Panc1 (cell line): ENCODE measurements around the gene NEURL2. TPM values are rescaled to one million over a fixed set of nuclear protein-coding genes. Genes with fewer than 3 reads are reported as not detected.

Source experiments
- ATAC-seq: fragments of 200-7000 bp; cut with Tn5 transposase; 2 replicates; pipeline ENCODE4 v1.9.1; 2020; ENCODE audit warnings: mild to moderate bottlenecking, moderate library complexity
- BruUV-seq: library from RNA; stranded (reverse); fragments of 400-500 nt; replicated peaks from 2 replicates; lab custom pipeline; 2021; lab: Mats Ljungman, UMichigan
- CTCF ChIA-PET: fragments of 300-600 bp; sonication (Branson Sonifier 250); formaldehyde crosslinking; loops from one replicate; lab custom pipeline; 2022; ENCODE audit warnings: antibody characterized with exemption; lab: Charles Lee
- POLR2A ChIA-PET: fragments of 300-600 bp; sonication (Branson Sonifier 250); formaldehyde crosslinking; loops from one replicate; lab custom pipeline; 2022; ENCODE audit warnings: antibody characterized with exemption; lab: Charles Lee
- DNase-seq: peaks from one replicate; pipeline ENCODE4 v3.0.0-alpha.2; 2010; ENCODE audit warnings: low read depth, low spot score
- H3K27ac ChIP-seq: 2 replicates; pipeline ENCODE4 v1.5.1; 2011; ENCODE audit warnings: mild to moderate bottlenecking, low read length, inconsistent platforms
- H3K27me3 ChIP-seq: fragments of 200-500 bp; sonication (Bioruptor generic); 2 replicates; pipeline ENCODE4 v1.6.0; 2014; ENCODE audit warnings: low read length, inconsistent platforms; ENCODE audit not compliant: control insufficient read depth, insufficient read depth
- H3K36me3 ChIP-seq: fragments of 200-500 bp; sonication (Bioruptor generic); 2 replicates; pipeline ENCODE4 v1.5.1; 2014; ENCODE audit warnings: inconsistent platforms, mild to moderate bottlenecking, low read length, moderate library complexity; ENCODE audit not compliant: control insufficient read depth, insufficient read depth
- H3K4me1 ChIP-seq: 2 replicates; pipeline ENCODE4 v1.5.1; 2011; ENCODE audit warnings: inconsistent platforms, mild to moderate bottlenecking, low read length, moderate library complexity; ENCODE audit not compliant: control insufficient read depth, insufficient read depth
- H3K4me3 ChIP-seq, 2 experiments: 2 replicates each; pipeline ENCODE4 v1.5.1; 2011 to 2012; ENCODE audit warnings: low read depth in 2 of 2, low read length in 2 of 2, mild to moderate bottlenecking in 2 of 2, inconsistent platforms in 1 of 2, moderate library complexity in 1 of 2
- H3K9me3 ChIP-seq: fragments of 200-500 bp; sonication (Bioruptor generic); 2 replicates; pipeline ENCODE4 v1.5.1; 2014; ENCODE audit warnings: low read depth, mild to moderate bottlenecking, inconsistent platforms, low read length, moderate library complexity; ENCODE audit not compliant: control insufficient read depth, insufficient read depth
- CTCF ChIP-seq: fragments of 450-650 bp; IDR thresholded peaks from 2 replicates; pipeline ENCODE4 v1.5.1; 2017; ENCODE audit warnings: mild to moderate bottlenecking
- POLR2AphosphoS5 ChIP-seq: IDR thresholded peaks from 2 replicates; pipeline ENCODE4 v1.6.1; 2012; ENCODE audit warnings: mild to moderate bottlenecking, low read depth, low read length, moderate library complexity
- REST ChIP-seq, 2 experiments: IDR thresholded peaks; 2 replicates each; pipeline ENCODE4 v1.6.1; 2011 to 2012; ENCODE audit warnings: low read depth in 2 of 2, control low read depth in 1 of 2, low read length in 1 of 2, mild to moderate bottlenecking in 1 of 2, moderate library complexity in 1 of 2; ENCODE audit not compliant: insufficient read depth in 1 of 2
- SIN3A ChIP-seq: IDR thresholded peaks from 2 replicates; pipeline ENCODE4 v1.6.1; 2012; ENCODE audit warnings: low read depth, mild to moderate bottlenecking, low read length, moderate library complexity, borderline replicate concordance; ENCODE audit not compliant: insufficient read depth
- TCF7L2 ChIP-seq: IDR thresholded peaks from 2 replicates; pipeline ENCODE4 v1.6.1; 2011; ENCODE audit warnings: mild to moderate bottlenecking, low read depth, low read length, inconsistent platforms
- in situ Hi-C: cut with HindIII; loops from 2 replicates; pipeline ENCODE4 v1.10.0; 2016; ENCODE audit warnings: low sequenced_read_pairs, low pct_unique_long_range_greater_than_20kb
- intact Hi-C: fragments of 100-400 bp; cut with micrococcal nuclease; formaldehyde crosslinking; loops from one replicate; pipeline ENCODE4 v1.10.0; 2022; ENCODE audit not compliant: unreplicated experiment
- total RNA-seq: library from RNA; stranded (reverse); gene quantifications from one replicate; pipeline ENCODE4 v1.2.1, GENCODE V29; 2021; ENCODE audit not compliant: unreplicated experiment

The NEURL2 gene
- total RNA-seq, 1 experiment from 2014 or later, result 3.0 TPM

GRCh38 chr20:45872626-45873025 lies 18.4 kb downstream of the NEURL2 start:
- in situ Hi-C loops, result no loop called here
- POLR2A ChIA-PET, result no interaction called here
- no TSS peak for BruUV-seq

GRCh38 chr20:45867819-45868176 lies 23.2 kb downstream of the NEURL2 start:
- peak overlapping the region; percentile 27; the same call in 1 of the 2 replicates for H3K27ac ChIP-seq
- no peaks in the 10 kb centered on the region for H3K27me3 ChIP-seq
- TF ChIP-seq CTCF (no peak), SIN3A (no peak), REST (IDR thresholded peaks at IDR 0.05; ENCODE audit: insufficient read depth in 1 of 2, low read depth in 2 of 2, low read length in 1 of 2) (no peak), POLR2AphosphoS5 (no peak), TCF7L2 (no peak)
- peaks cover 7% of the 10 kb centered on the region; the same call in 1 of the 2 replicates for H3K4me1 ChIP-seq
- CTCF ChIA-PET, result no interaction called here
- POLR2A ChIA-PET, result no interaction called here
- intact Hi-C loops (no loop called here), in situ Hi-C loops (no loop called here)
- no peak overlapping the region for H3K4me3 ChIP-seq
- ATAC-seq (peak; percentile 84), DNase-seq (no peak)
- no peaks in the 10 kb centered on the region for H3K9me3 ChIP-seq
- H3K36me3 ChIP-seq, result no peaks in the 10 kb centered on the region
- no TSS peak for BruUV-seq

More at GRCh38 chr20:45872626-45873025, 18.4 kb downstream of the NEURL2 start:
- CTCF ChIA-PET, result no interaction called here
- H3K9me3 ChIP-seq, result no peaks in the 10 kb centered on the region
- peaks cover 2% of the 10 kb centered on the region; the same call in 1 of the 2 replicates for H3K4me1 ChIP-seq
- no peak for TF ChIP-seq CTCF
- TF ChIP-seq POLR2AphosphoS5, result no peak
- no peak for TF ChIP-seq SIN3A
- no peak for TF ChIP-seq REST (IDR thresholded peaks at IDR 0.05; ENCODE audit: insufficient read depth in 1 of 2, low read depth in 2 of 2, low read length in 1 of 2)
- no peak for TF ChIP-seq TCF7L2
- DNase-seq (no peak), ATAC-seq (no peak)
- no peak overlapping the region for H3K4me3 ChIP-seq
- H3K27me3 ChIP-seq, result no peaks in the 10 kb centered on the region
- intact Hi-C loops, result no loop called here
- no peak overlapping the region for H3K27ac ChIP-seq
- no peaks in the 10 kb centered on the region for H3K36me3 ChIP-seq
